Measurements from ENCODE around the gene PLEKHG7. TPM values are rescaled to one million over a fixed set of nuclear protein-coding genes. Genes with fewer than 3 reads are reported as not detected.

The PLEKHG7 gene
- total and polyA plus RNA-seq, 11 donors, result 0.08 TPM; not detected in 10

GRCh38 chr12:92706594-92706993, 3.8 kb downstream of the PLEKHG7 start:
- Histone ChIP-seq H3K4me1 (peaks cover 0 to 4% (median 0%) of the 10 kb centered on the region in 12 donors), H3K27me3 (no peaks in the 10 kb centered on the region), H3K9me3 (no peaks in the 10 kb centered on the region), H3K36me3 (no peaks in the 10 kb centered on the region), H3K4me3 (no peak overlapping the region), H3K27ac (no peak overlapping the region)
- WGBS, 4 donors, result 91 to 100% (median 97%) methylated on average over 3 to 7 of the region's 7 CpGs
- DNase-seq (no peak), ATAC-seq (no peak)
- intact Hi-C loops (cut with DNase I), result no loop called here
- TF ChIP-seq CTCF (IDR thresholded peaks at IDR 0.05), result no peak
- no peak for TF ChIP-seq POLR2A (IDR thresholded peaks at IDR 0.05)

- H3K27me3 ChIP-seq, result no peaks in the 10 kb centered on the region
- no peaks in the 10 kb centered on the region for H3K36me3 ChIP-seq
- WGBS, 4 donors, result 63 to 86% (median 75%) methylated on average over 1 of the region's 1 CpG
- peaks cover 0 to 2% (median 0%) of the 10 kb centered on the region in 12 donors for H3K9me3 ChIP-seq
- TF ChIP-seq POLR2A (IDR thresholded peaks at IDR 0.05) (no peak), CTCF (IDR thresholded peaks at IDR 0.05) (no peak)
- DNase-seq (no peak), ATAC-seq (peak in 2 of 4 donors; percentile 41 to 71)
- intact Hi-C loops (cut with DNase I), result no loop called here
- no peak overlapping the region for H3K4me3 ChIP-seq
- no peak overlapping the region for H3K27ac ChIP-seq
- peaks cover 0 to 4% (median 0%) of the 10 kb centered on the region in 12 donors for H3K4me1 ChIP-seq
These were observed 5.1 kb downstream of the PLEKHG7 start for GRCh38 chr12:92707926-92708325.

- no peaks in the 10 kb centered on the region for H3K27me3 ChIP-seq
- ATAC-seq, result no peak
- TF ChIP-seq CTCF (IDR thresholded peaks at IDR 0.05) (no peak), POLR2A (IDR thresholded peaks at IDR 0.05) (no peak)
- no peak for DNase-seq
- H3K9me3 ChIP-seq, result peaks cover 0 to 9% (median 0%) of the 10 kb centered on the region in 12 donors
- intact Hi-C loops (cut with DNase I), result no loop called here
- H3K27ac ChIP-seq, result no peak overlapping the region
- no peaks in the 10 kb centered on the region for H3K4me1 ChIP-seq
- H3K4me3 ChIP-seq, result no peak overlapping the region
- no peaks in the 10 kb centered on the region for H3K36me3 ChIP-seq
- 0 to 51% (median 20%) methylated on average over 1 of the region's 1 CpG for WGBS, 4 donors
These were observed 12.8 kb downstream of the PLEKHG7 start for GRCh38 chr12:92715625-92716024.

GRCh38 chr12:92717202-92717601, 14.4 kb downstream of the PLEKHG7 start:
- no peak overlapping the region for H3K27ac ChIP-seq
- DNase-seq (no peak), ATAC-seq (no peak)
- H3K4me3 ChIP-seq, result no peak overlapping the region
- H3K4me1 ChIP-seq, result no peaks in the 10 kb centered on the region
- 69 to 84% (median 81%) methylated on average over 2 of the region's 2 CpGs for WGBS, 4 donors
- TF ChIP-seq CTCF (IDR thresholded peaks at IDR 0.05), result peak in 9 of 12 donors; percentile 12 to 46 (median 32)
- no peak for TF ChIP-seq POLR2A (IDR thresholded peaks at IDR 0.05)
- intact Hi-C loops (cut with DNase I), result no loop called here
- H3K9me3 ChIP-seq, result peaks cover 0 to 9% (median 0%) of the 10 kb centered on the region in 12 donors
- H3K27me3 ChIP-seq, result no peaks in the 10 kb centered on the region
- H3K36me3 ChIP-seq, result no peaks in the 10 kb centered on the region
